Activated naive CD8-positive, alpha-beta T cell treated with anti-CD3 and anti-CD28 coated beads, Interleukin-2, amount 10 ng/mL, durations not matched to agents 7 days and 5 days (primary cell): Measurements from ENCODE around the gene FGGY. TPM values are rescaled to one million over a fixed set of nuclear protein-coding genes. Genes with fewer than 3 reads are reported as not detected.
"Not testable (repeated sequence)": the region's sequence is repeated elsewhere in the genome, so short reads cannot be mapped to it uniquely, and the experiment has no call there.

Experiments used
- ATAC-seq: fragments of 150-1000 bp; cut with Tn5 transposase; one replicate; pipeline ENCODE4 v1.10.0; 2021; ENCODE audit warnings: low read depth, moderate library complexity
- POLR2A ChIA-PET: fragments of 350-600 bp; sonication (Branson Sonifier 250); formaldehyde crosslinking; loops from one replicate; lab custom pipeline; 2021; ENCODE audit warnings: antibody characterized with exemption; lab: Charles Lee
- DNase-seq: peaks from one replicate; pipeline ENCODE4 v3.0.0; 2021
- H3K27ac Mint-ChIP-seq: one replicate; pipeline ENCODE4 v1.8.0; 2022; ENCODE audit warnings: mild to moderate bottlenecking, mixed read lengths
- H3K27me3 Mint-ChIP-seq: one replicate; pipeline ENCODE4 v1.8.0; 2022; ENCODE audit warnings: mild to moderate bottlenecking, moderate library complexity, mixed read lengths
- H3K36me3 Mint-ChIP-seq: one replicate; pipeline ENCODE4 v1.8.0; 2021; ENCODE audit warnings: mild to moderate bottlenecking, mixed read lengths
- H3K4me1 Mint-ChIP-seq: one replicate; pipeline ENCODE4 v1.8.0; 2021; ENCODE audit warnings: mixed read lengths
- H3K4me3 Mint-ChIP-seq: one replicate; pipeline ENCODE4 v1.8.0; 2022; ENCODE audit warnings: mild to moderate bottlenecking, moderate library complexity, mixed read lengths
- H3K9me3 Mint-ChIP-seq: one replicate; pipeline ENCODE4 v1.8.0; 2021; ENCODE audit warnings: mixed read lengths
- total RNA-seq, 2 experiments: library from RNA; stranded (reverse); gene quantifications; one replicate each; pipeline ENCODE4 v1.2.3, GENCODE V29; 2021

Gene FGGY
- total RNA-seq, 2 experiments from 2014 or later, result 10.1 to 11.7 TPM

DNA sequence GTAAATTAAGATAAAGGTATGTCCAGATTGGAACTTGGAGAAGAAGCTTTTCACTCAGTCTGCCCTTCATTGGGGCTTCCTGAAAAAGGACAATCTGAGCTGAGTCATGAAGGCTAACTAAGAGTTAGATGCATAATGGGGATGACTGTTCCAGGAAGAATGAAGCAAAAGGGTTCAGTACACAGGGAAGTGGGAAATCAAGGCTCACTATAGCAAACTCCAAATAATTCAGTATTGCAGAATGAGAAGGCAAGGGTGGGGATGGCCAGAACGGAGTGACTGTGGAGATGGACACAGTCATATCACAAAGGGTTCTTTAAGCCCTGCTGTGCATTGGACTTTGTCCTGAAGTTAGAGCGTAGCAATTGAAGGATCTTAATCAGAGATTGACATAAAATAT, 158.3 kb downstream of the FGGY start:
- Mint-ChIP-seq H3K27ac (no peak overlapping the region), H3K4me1 (no peaks in the 10 kb centered on the region), H3K4me3 (no peak overlapping the region), H3K27me3 (no peaks in the 10 kb centered on the region), H3K36me3 (peaks cover 2% of the 10 kb centered on the region), H3K9me3 (peaks cover 3% of the 10 kb centered on the region)
- no peak for ATAC-seq
- POLR2A ChIA-PET, result no interaction called here
- no peak for DNase-seq

DNA sequence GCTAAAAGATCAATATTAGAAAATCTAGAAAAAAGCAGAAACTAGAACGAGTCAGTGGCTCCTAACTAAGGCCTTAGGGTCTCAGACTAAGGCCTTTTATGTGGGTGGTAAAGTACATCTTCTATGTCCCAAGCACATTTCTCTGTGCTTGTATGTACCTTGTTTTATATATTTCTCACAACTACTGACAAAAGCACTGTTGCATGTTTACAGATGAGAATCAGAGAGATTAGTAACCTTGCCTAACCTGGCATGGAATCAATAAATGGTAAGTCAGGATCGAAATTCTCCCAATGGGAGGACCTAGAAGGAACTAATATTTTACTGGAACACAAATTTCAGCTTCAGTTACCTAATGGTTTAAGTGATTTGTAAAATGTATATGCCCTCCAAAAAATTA, 160.9 kb downstream of the FGGY start:
- Mint-ChIP-seq H3K4me1 (no peaks in the 10 kb centered on the region), H3K27me3 (no peaks in the 10 kb centered on the region), H3K27ac (no peak overlapping the region), H3K4me3 (no peak overlapping the region), H3K9me3 (peaks cover 12% of the 10 kb centered on the region), H3K36me3 (peaks cover 5% of the 10 kb centered on the region)
- ATAC-seq (no peak), DNase-seq (no peak)
- POLR2A ChIA-PET, result no interaction called here

- no peaks in the 10 kb centered on the region for H3K27me3 Mint-ChIP-seq
- H3K4me1 Mint-ChIP-seq, result no peaks in the 10 kb centered on the region
- no peak overlapping the region for H3K27ac Mint-ChIP-seq
- ATAC-seq, result no peak
- H3K4me3 Mint-ChIP-seq, result no peak overlapping the region
- DNase-seq, result no peak
- H3K36me3 Mint-ChIP-seq, result peaks cover 5% of the 10 kb centered on the region
- POLR2A ChIA-PET, result no interaction called here
- peaks cover 12% of the 10 kb centered on the region for H3K9me3 Mint-ChIP-seq
Observed at GRCh38 chr1:59458884-59459283, 162.0 kb downstream of the FGGY start.

DNA sequence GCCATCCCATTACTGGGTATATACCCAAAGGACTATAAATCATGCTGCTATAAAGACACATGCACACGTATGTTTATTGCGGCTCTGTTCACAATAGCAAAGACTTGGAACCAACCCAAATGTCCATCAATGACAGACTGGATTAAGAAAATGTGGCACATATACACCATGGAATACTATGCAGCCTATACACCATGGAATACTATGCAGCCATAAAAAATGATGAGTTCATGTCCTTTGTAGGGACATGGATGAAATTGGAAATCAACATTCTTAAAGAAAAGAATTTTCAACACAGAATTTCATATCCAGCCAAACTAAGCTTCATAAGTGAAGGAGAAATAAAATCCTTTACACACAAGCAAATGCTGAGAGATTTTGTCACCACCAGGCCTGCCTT, 166.0 kb downstream of the FGGY start:
- H3K4me3 Mint-ChIP-seq, POLR2A ChIA-PET, H3K27ac Mint-ChIP-seq, H3K27me3 Mint-ChIP-seq, H3K4me1 Mint-ChIP-seq, ATAC-seq, DNase-seq: not testable (repeated sequence)
- Mint-ChIP-seq H3K36me3 (peaks cover 10% of the 10 kb centered on the region), H3K9me3 (peaks cover 24% of the 10 kb centered on the region)

- peaks cover 15% of the 10 kb centered on the region for H3K36me3 Mint-ChIP-seq
- H3K27me3 Mint-ChIP-seq, H3K4me3 Mint-ChIP-seq, H3K4me1 Mint-ChIP-seq, POLR2A ChIA-PET, H3K27ac Mint-ChIP-seq, DNase-seq, ATAC-seq: not testable (repeated sequence)
- H3K9me3 Mint-ChIP-seq, result peaks cover 28% of the 10 kb centered on the region
Observed at GRCh38 chr1:59465478-59465877, 168.6 kb downstream of the FGGY start.

GRCh38 chr1:59468828-59469428, 172.0 kb downstream of the FGGY start:
- Mint-ChIP-seq H3K27ac (no peak overlapping the region), H3K27me3 (peaks cover 2% of the 10 kb centered on the region), H3K36me3 (peaks cover 15% of the 10 kb centered on the region), H3K9me3 (peaks cover 25% of the 10 kb centered on the region), H3K4me1 (peaks cover 4% of the 10 kb centered on the region), H3K4me3 (no peak overlapping the region)
- POLR2A ChIA-PET, result interaction anchor here (0.7 kb wide), 1 partner anchor 9 kb away, joined by 6 read pairs; no protein-coding TSS in a partner anchor
- DNase-seq (no peak), ATAC-seq (no peak)

DNA sequence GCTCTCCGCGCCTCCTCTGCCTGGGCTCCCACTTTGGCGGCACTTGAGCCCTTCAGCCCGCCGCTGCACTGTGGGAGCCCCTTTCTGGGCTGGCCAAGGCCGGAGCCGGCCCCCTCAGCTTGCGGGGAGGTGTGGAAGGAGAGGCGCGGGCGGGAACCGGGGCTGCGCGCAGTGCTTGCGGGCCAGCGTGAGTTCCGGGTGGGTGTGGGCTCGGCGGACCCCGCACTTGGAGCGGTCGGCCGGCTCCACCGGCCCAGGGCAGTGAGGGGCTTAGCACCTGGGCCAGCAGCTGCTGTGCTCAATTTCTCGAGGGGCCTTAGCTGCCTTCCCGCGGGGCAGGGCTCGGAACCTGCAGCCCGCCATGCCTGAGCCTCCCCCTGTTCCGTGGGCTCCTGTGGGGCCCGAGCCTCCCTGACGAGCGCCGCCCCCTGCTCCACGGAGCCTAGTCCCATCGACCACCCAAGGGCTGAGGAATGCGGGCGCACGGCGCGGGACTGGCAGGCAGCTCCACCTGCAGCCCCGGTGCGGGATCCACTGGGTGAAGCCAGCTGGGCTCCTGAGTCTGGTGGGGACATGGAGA, 175.2 kb downstream of the FGGY start:
- H3K4me1 Mint-ChIP-seq, result peaks cover 11% of the 10 kb centered on the region
- H3K4me3 Mint-ChIP-seq, ATAC-seq, DNase-seq, H3K27ac Mint-ChIP-seq, H3K27me3 Mint-ChIP-seq, POLR2A ChIA-PET: not testable (repeated sequence)
- peaks cover 13% of the 10 kb centered on the region for H3K9me3 Mint-ChIP-seq
- peaks cover 11% of the 10 kb centered on the region for H3K36me3 Mint-ChIP-seq

DNA sequence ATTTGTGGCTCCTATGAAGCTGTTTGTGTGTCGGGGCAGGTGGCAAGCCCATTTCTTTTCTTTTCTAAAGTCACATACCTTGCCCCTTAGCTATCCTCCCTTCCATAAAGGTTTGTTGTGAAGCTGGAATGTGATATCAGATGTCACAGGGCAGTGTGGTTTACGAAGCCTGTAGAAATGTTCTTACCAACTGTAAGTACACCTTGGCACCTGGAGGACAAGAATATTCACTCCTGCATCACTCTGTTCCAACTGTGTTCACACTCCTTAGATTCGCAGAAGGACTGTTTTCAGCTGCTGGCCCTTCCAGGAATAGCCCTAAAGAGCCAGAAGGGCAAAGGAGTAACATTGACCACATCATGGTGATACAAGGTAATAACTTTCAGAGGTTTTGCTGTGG, 176.9 kb downstream of the FGGY start:
- no peak overlapping the region for H3K4me3 Mint-ChIP-seq
- H3K36me3 Mint-ChIP-seq, result peaks cover 11% of the 10 kb centered on the region
- POLR2A ChIA-PET, result no interaction called here
- peaks cover 13% of the 10 kb centered on the region for H3K9me3 Mint-ChIP-seq
- H3K4me1 Mint-ChIP-seq, result peaks cover 19% of the 10 kb centered on the region
- no peak overlapping the region for H3K27ac Mint-ChIP-seq
- DNase-seq (no peak), ATAC-seq (no peak)
- H3K27me3 Mint-ChIP-seq, result no peaks in the 10 kb centered on the region

- Mint-ChIP-seq H3K9me3 (peaks cover 13% of the 10 kb centered on the region), H3K27me3 (no peaks in the 10 kb centered on the region), H3K4me3 (no peak overlapping the region), H3K36me3 (peaks cover 11% of the 10 kb centered on the region), H3K27ac (no peak overlapping the region), H3K4me1 (peaks cover 19% of the 10 kb centered on the region)
- ATAC-seq (no peak), DNase-seq (no peak)
- POLR2A ChIA-PET, result no interaction called here
Observed at GRCh38 chr1:59474496-59474895, 177.6 kb downstream of the FGGY start.

DNA sequence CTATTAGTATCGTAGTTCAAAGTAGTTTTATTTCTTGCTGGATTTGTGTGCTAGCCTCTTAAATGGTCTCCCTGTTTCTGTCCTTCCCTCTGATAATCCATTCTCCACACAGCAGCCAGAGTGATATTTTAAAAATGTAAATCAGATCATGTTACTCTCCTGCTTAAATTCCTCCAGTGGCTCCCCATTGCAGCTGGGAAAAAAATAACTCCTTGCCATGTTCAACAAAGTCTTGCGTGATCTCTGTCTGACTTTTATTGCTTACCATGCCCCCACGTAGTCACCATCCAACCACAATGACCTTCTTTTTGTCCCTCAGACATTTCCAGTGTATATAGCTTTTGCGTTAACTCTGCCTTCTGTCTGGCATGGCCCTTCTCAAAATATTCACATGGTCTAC, 178.8 kb downstream of the FGGY start:
- Mint-ChIP-seq H3K36me3 (peaks cover 4% of the 10 kb centered on the region), H3K4me1 (peaks cover 19% of the 10 kb centered on the region), H3K27ac (no peak overlapping the region), H3K4me3 (no peak overlapping the region), H3K27me3 (no peaks in the 10 kb centered on the region), H3K9me3 (peaks cover 5% of the 10 kb centered on the region)
- DNase-seq (no peak), ATAC-seq (no peak)
- POLR2A ChIA-PET, result no interaction called here

GRCh38 chr1:59477286-59477685, 180.4 kb downstream of the FGGY start:
- Mint-ChIP-seq H3K9me3 (peaks cover 2% of the 10 kb centered on the region), H3K27ac (peak overlapping the region; percentile 49)
- POLR2A ChIA-PET, result no interaction called here

DNA sequence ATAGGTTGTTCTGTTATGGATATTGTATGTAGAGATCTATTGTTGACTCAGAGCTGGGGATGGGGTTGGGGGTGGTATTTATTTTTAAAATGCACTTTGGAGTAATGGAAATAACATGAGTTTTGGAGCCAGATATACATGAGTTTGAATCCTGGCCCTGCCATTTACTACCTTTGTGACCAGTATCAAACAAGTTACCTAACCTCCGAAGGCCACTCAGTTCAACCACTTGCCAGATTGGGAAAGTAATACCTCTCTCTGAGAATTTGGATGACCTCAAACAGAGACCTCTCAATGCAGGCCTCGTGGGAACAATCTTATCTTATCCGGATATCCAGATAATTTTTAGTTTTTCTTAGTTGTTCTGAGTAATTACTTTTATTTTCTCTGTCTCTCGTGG, 181.0 kb downstream of the FGGY start:
- Mint-ChIP-seq H3K9me3 (no peaks in the 10 kb centered on the region), H3K27me3 (no peaks in the 10 kb centered on the region), H3K27ac (peak overlapping the region; percentile 49), H3K36me3 (no peaks in the 10 kb centered on the region), H3K4me1 (peaks cover 19% of the 10 kb centered on the region), H3K4me3 (peak overlapping the region; percentile 38)
- POLR2A ChIA-PET, result no interaction called here
- DNase-seq, result no peak
- ATAC-seq, result no peak

More at GRCh38 chr1:59477286-59477685, 180.4 kb downstream of the FGGY start:
- peaks cover 2% of the 10 kb centered on the region for H3K36me3 Mint-ChIP-seq
- no peaks in the 10 kb centered on the region for H3K27me3 Mint-ChIP-seq
- ATAC-seq (peak; percentile 87), DNase-seq (peak; percentile 42)
- peaks cover 19% of the 10 kb centered on the region for H3K4me1 Mint-ChIP-seq
- peak overlapping the region; percentile 38 for H3K4me3 Mint-ChIP-seq

DNA sequence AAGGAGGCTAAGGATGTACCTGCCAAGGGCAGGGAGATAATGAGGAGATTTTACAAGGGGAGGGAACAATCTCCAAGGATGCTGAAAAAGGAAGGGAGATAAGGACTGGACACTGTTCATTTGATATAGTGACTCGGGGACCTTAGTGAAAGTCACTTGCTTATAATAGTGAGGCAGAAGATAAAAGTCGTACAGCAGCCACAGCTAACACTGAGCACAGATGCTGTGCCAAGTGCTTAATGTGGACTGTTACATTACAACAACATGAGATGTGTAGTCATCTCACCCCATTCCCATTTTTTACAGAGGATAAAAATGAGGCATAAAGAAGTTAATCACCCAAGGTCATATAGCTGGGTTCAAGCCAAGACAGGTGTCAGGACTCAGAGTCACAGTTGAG, 181.9 kb downstream of the FGGY start:
- Mint-ChIP-seq H3K36me3 (no peaks in the 10 kb centered on the region), H3K9me3 (no peaks in the 10 kb centered on the region), H3K4me3 (no peak overlapping the region), H3K27ac (no peak overlapping the region), H3K4me1 (peaks cover 21% of the 10 kb centered on the region), H3K27me3 (no peaks in the 10 kb centered on the region)
- POLR2A ChIA-PET, result no interaction called here
- DNase-seq (no peak), ATAC-seq (no peak)

- H3K27ac Mint-ChIP-seq, result no peak overlapping the region
- H3K4me3 Mint-ChIP-seq, result no peak overlapping the region
- H3K27me3 Mint-ChIP-seq, result no peaks in the 10 kb centered on the region
- no peak for DNase-seq
- H3K36me3 Mint-ChIP-seq, result no peaks in the 10 kb centered on the region
- H3K4me1 Mint-ChIP-seq, result peaks cover 19% of the 10 kb centered on the region
- no peaks in the 10 kb centered on the region for H3K9me3 Mint-ChIP-seq
- no peak for ATAC-seq
- POLR2A ChIA-PET, result no interaction called here
Observed at GRCh38 chr1:59480188-59480888, 183.4 kb downstream of the FGGY start.
